WTC11 (cell line): ENCODE measurements around the gene KLHL25.

ENCODE experiments used
- ETV6 ChIP-seq: sonication (generic); formaldehyde crosslinking; IDR thresholded peaks from 2 replicates; pipeline ENCODE4 v1.8.1; 2022; ENCODE audit warnings: mild to moderate bottlenecking, missing genetic modification reagents
- ZNF416 ChIP-seq: fragments of 250-450 bp; sonication (Bioruptor Pico); IDR thresholded peaks from 2 replicates; pipeline ENCODE4 v1.9.0; 2021; ENCODE audit warnings: mild to moderate bottlenecking, inconsistent platforms
- TF ChIP-seq, protein P1 (sequence below): fragments of 200-600 bp; IDR thresholded peaks from 2 replicates; pipeline ENCODE4 v1.8.0; 2022; ENCODE audit warnings: antibody characterized with exemption
- TF ChIP-seq, protein P2 (sequence below): sonication (generic); formaldehyde crosslinking; IDR thresholded peaks from 2 replicates; pipeline ENCODE4 v1.8.0; 2023; ENCODE audit warnings: missing genetic modification reagents
- TF ChIP-seq, protein P3 (sequence below): sonication (generic); formaldehyde crosslinking; conservative IDR thresholded peaks from 2 replicates; pipeline ENCODE4 v1.8.1; 2022; ENCODE audit warnings: mild to moderate bottlenecking, missing genetic modification reagents
- TF ChIP-seq, protein P4 (sequence below): sonication (generic); formaldehyde crosslinking; IDR thresholded peaks from 2 replicates; pipeline ENCODE4 v1.8.1; 2023; ENCODE audit warnings: mild to moderate bottlenecking, missing genetic modification reagents, moderate library complexity

GRCh38 chr15:85839643-85840042, 44.9 kb upstream of the KLHL25 start:
- TF ChIP-seq, protein P1, sequence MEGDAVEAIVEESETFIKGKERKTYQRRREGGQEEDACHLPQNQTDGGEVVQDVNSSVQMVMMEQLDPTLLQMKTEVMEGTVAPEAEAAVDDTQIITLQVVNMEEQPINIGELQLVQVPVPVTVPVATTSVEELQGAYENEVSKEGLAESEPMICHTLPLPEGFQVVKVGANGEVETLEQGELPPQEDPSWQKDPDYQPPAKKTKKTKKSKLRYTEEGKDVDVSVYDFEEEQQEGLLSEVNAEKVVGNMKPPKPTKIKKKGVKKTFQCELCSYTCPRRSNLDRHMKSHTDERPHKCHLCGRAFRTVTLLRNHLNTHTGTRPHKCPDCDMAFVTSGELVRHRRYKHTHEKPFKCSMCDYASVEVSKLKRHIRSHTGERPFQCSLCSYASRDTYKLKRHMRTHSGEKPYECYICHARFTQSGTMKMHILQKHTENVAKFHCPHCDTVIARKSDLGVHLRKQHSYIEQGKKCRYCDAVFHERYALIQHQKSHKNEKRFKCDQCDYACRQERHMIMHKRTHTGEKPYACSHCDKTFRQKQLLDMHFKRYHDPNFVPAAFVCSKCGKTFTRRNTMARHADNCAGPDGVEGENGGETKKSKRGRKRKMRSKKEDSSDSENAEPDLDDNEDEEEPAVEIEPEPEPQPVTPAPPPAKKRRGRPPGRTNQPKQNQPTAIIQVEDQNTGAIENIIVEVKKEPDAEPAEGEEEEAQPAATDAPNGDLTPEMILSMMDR, result no peak
- TF ChIP-seq, protein P2, sequence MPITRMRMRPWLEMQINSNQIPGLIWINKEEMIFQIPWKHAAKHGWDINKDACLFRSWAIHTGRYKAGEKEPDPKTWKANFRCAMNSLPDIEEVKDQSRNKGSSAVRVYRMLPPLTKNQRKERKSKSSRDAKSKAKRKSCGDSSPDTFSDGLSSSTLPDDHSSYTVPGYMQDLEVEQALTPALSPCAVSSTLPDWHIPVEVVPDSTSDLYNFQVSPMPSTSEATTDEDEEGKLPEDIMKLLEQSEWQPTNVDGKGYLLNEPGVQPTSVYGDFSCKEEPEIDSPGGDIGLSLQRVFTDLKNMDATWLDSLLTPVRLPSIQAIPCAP, result no peak
- TF ChIP-seq ZNF416 (CRISPR knock-in tag), result no peak
- TF ChIP-seq, protein P3, sequence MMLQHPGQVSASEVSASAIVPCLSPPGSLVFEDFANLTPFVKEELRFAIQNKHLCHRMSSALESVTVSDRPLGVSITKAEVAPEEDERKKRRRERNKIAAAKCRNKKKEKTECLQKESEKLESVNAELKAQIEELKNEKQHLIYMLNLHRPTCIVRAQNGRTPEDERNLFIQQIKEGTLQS, result no peak
- no peak for TF ChIP-seq ETV6 (CRISPR knock-in tag)
- TF ChIP-seq, protein P4, sequence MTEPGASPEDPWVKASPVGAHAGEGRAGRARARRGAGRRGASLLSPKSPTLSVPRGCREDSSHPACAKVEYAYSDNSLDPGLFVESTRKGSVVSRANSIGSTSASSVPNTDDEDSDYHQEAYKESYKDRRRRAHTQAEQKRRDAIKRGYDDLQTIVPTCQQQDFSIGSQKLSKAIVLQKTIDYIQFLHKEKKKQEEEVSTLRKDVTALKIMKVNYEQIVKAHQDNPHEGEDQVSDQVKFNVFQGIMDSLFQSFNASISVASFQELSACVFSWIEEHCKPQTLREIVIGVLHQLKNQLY, result no peak
